ENCODE measurements around the gene RDH11. TPM values are rescaled to one million over a fixed set of nuclear protein-coding genes. Genes with fewer than 3 reads are reported as not detected.

RDH11 gene
- total RNA-seq, 2 experiments from 2014 or later = 13.6 to 14.2 TPM

DNA sequence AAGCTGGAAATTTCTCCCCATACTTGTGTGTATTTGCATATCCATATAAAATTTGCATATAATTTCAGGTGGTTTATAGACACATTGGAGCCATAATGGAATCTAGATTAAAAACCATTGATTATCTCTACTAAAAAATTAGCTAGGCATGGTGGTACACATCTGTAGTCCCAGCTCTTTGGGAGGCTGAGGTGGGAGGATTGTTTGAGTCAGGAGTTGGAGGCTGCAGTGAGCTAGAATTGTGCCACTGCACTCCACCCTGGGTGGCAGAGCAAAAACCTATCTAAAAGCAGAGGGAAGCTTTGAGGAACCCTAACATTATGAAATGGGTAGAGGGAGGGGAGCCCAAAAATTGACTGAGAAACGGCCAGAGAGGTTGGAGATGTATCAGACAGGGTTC, 2.6 kb upstream of the RDH11 start:
- Histone ChIP-seq H3K4me1 (ENCODE audit: insufficient read depth, low read length) (peaks cover 14% of the 10 kb centered on the region), H3K36me3 (ENCODE audit: insufficient read depth, low read length) (no peaks in the 10 kb centered on the region), H3K27ac (ENCODE audit: low read depth in 1 of 2, low read length in 2 of 2) (no peak overlapping the region), H3K9me3 (ENCODE audit: control insufficient read depth in 1 of 2, insufficient read depth in 1 of 2, low read length in 2 of 2) (no peaks in the 10 kb centered on the region), H3K4me3 (ENCODE audit: low read length) (no peak overlapping the region), H3K27me3 (ENCODE audit: control insufficient read depth in 1 of 2, insufficient read depth in 2 of 2, low read length in 2 of 2) (no peaks in the 10 kb centered on the region)
- no peaks in the 10 kb centered on the region for H3K27me3 Mint-ChIP-seq
- ATAC-seq (ENCODE audit: poor library complexity) (no peak), DNase-seq (no peak)
- CTCF ChIA-PET = interaction anchor here (1.1 kb wide), 1 partner anchor 98 kb away, joined by 3 read pairs; the partner anchor contains the start of gene PIGH
- peaks cover 13% of the 10 kb centered on the region for H3K4me1 Mint-ChIP-seq (ENCODE audit: low read depth)
- POLR2A ChIA-PET = interaction anchor here (1.0 kb wide), 1 partner anchor 79 kb away, joined by 3 read pairs; no protein-coding TSS in a partner anchor
- H3K27ac Mint-ChIP-seq = no peak overlapping the region
- TF ChIP-seq, protein P1, sequence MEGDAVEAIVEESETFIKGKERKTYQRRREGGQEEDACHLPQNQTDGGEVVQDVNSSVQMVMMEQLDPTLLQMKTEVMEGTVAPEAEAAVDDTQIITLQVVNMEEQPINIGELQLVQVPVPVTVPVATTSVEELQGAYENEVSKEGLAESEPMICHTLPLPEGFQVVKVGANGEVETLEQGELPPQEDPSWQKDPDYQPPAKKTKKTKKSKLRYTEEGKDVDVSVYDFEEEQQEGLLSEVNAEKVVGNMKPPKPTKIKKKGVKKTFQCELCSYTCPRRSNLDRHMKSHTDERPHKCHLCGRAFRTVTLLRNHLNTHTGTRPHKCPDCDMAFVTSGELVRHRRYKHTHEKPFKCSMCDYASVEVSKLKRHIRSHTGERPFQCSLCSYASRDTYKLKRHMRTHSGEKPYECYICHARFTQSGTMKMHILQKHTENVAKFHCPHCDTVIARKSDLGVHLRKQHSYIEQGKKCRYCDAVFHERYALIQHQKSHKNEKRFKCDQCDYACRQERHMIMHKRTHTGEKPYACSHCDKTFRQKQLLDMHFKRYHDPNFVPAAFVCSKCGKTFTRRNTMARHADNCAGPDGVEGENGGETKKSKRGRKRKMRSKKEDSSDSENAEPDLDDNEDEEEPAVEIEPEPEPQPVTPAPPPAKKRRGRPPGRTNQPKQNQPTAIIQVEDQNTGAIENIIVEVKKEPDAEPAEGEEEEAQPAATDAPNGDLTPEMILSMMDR (IDR thresholded peaks at IDR 0.05) = no peak
- no peak overlapping the region for H3K4me3 Mint-ChIP-seq
- H3K9me3 Mint-ChIP-seq = no peaks in the 10 kb centered on the region
- no peaks in the 10 kb centered on the region for H3K36me3 Mint-ChIP-seq (ENCODE audit: low read depth)
- intact Hi-C loops (cut with DNase I, micrococcal nuclease) = loop anchor here (5.0 to 10.0 kb wide), 4 partner anchors 96 to 1193 kb away; partner anchors contain the start of genes EIF2S1 (in 1 of the 2), GPHN (in 1 of the 2), PIGH (in 1 of the 2) and RAD51B (in 1 of the 2)

DNA sequence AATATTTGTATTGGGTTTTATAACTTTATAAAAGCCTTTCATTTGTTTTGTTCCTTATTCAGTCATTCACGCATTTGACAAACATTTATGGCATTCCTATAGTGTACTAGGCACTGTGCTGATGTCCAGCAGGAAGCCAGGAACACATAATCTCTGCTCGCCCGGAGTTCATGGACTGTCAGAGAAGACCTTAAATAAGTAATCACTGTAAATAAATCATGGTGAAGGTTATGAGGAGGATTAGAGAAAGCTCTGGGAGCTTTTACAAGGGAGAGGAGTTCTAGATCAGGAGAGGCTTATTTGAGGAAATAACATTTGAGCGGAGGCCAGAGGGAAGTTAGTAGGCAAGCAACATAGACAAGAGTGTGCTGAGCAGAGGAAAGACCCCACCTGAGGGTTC, 1.4 kb upstream of the RDH11 start:
- DNase-seq (no peak), ATAC-seq (ENCODE audit: poor library complexity) (no peak)
- Mint-ChIP-seq H3K9me3 (no peaks in the 10 kb centered on the region), H3K4me3 (no peak overlapping the region), H3K27ac (no peak overlapping the region), H3K27me3 (no peaks in the 10 kb centered on the region), H3K36me3 (ENCODE audit: low read depth) (peaks cover 6% of the 10 kb centered on the region), H3K4me1 (ENCODE audit: low read depth) (peaks cover 18% of the 10 kb centered on the region)
- no peaks in the 10 kb centered on the region for H3K9me3 ChIP-seq (ENCODE audit: control insufficient read depth in 1 of 2, insufficient read depth in 1 of 2, low read length in 2 of 2)
- no peak overlapping the region for H3K27ac ChIP-seq (ENCODE audit: low read depth in 1 of 2, low read length in 2 of 2)
- POLR2A ChIA-PET = interaction anchor here (1.0 kb wide), 1 partner anchor 78 kb away, joined by 3 read pairs; no protein-coding TSS in a partner anchor
- TF ChIP-seq, protein P1 (IDR thresholded peaks at IDR 0.05) = no peak
- H3K36me3 ChIP-seq (ENCODE audit: insufficient read depth, low read length) = peaks cover 5% of the 10 kb centered on the region
- H3K4me3 ChIP-seq (ENCODE audit: low read length) = no peak overlapping the region
- CTCF ChIA-PET = interaction anchor here (3.6 kb wide), 1 partner anchor 22 kb away, joined by 19 read pairs; the partner anchor contains the start of gene VTI1B
- H3K27me3 ChIP-seq (ENCODE audit: control insufficient read depth in 1 of 2, insufficient read depth in 2 of 2, low read length in 2 of 2) = no peaks in the 10 kb centered on the region
- intact Hi-C loops (cut with DNase I, micrococcal nuclease) = loop anchor here (2.0 to 10.0 kb wide), 5 partner anchors 78 to 1192 kb away; partner anchors contain the start of genes ARG2 (in 1 of the 2), EIF2S1 (in 1 of the 2), GPHN (in 1 of the 2) and PIGH (in 1 of the 2)
- H3K4me1 ChIP-seq (ENCODE audit: insufficient read depth, low read length) = peaks cover 14% of the 10 kb centered on the region

DNA sequence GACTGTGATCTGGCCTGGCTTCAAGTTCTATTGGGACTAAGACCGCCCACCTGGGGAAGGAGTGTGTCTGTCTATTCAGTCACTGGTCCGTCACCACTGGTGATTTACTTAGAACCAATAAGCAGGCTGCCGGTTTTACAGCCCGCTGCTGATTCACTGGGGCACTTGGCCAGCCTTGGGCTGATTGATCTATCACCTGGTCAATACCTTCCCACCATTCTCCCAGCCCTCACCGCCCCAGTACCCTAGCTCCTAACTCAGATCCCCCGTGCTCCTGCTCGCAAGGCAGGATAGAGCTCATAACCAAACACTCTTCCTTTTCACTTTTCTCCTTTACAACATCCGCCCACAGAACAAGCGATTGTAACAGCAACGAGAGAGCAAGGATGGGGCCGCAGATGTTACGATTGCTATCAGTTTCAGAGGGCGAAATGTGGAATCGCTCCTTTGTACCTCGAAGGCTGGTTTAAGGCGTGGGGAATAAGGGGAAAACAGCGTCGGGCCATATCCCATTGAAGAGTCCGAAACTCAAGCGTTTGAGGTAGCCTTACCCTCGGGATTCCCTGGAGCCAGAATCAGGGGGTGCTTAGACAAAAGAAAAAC, 672 bp downstream of the RDH11 start:
- Mint-ChIP-seq H3K27ac (peak overlapping the region; percentile 74), H3K9me3 (no peaks in the 10 kb centered on the region), H3K4me1 (ENCODE audit: low read depth) (peaks cover 27% of the 10 kb centered on the region), H3K4me3 (peak overlapping the region; percentile 88), H3K27me3 (no peaks in the 10 kb centered on the region), H3K36me3 (ENCODE audit: low read depth) (peaks cover 27% of the 10 kb centered on the region)
- ATAC-seq (ENCODE audit: poor library complexity) (peak; percentile 60), DNase-seq (peak; percentile 16 to 83 (median 43))
- peak overlapping the region; percentile 87 for H3K4me3 ChIP-seq (ENCODE audit: low read length)
- TF ChIP-seq, protein P1 (IDR thresholded peaks at IDR 0.05) = no peak
- H3K36me3 ChIP-seq (ENCODE audit: insufficient read depth, low read length) = peaks cover 25% of the 10 kb centered on the region
- H3K4me1 ChIP-seq (ENCODE audit: insufficient read depth, low read length) = peaks cover 14% of the 10 kb centered on the region
- H3K27ac ChIP-seq (ENCODE audit: low read depth in 1 of 2, low read length in 2 of 2) = peak overlapping the region; percentile 44 to 64
- POLR2A ChIA-PET = interaction anchor here (1.0 to 5.1 kb wide), 10 partner anchors 9 to 335 kb away, joined by 3 to 42 read pairs (median 6); partner anchors contain the start of genes ARG2, ATP6V1D, EIF2S1 and PIGH
- H3K9me3 ChIP-seq (ENCODE audit: control insufficient read depth in 1 of 2, insufficient read depth in 1 of 2, low read length in 2 of 2) = no peaks in the 10 kb centered on the region
- intact Hi-C loops (cut with DNase I, micrococcal nuclease) = loop anchor here (1.0 to 10.0 kb wide), 8 partner anchors 20 to 1190 kb away; partner anchors contain the start of genes PIGH (in 2 of the 2), VTI1B (in 2 of the 2), ARG2 (in 1 of the 2) and EIF2S1 (in 1 of the 2)
- CTCF ChIA-PET = interaction anchor here (0.6 to 5.3 kb wide), 7 partner anchors 10 to 1096 kb away, joined by 4 to 20 read pairs (median 6); partner anchors contain the start of genes ATP6V1D, EIF2S1, PIGH and VTI1B
- no peaks in the 10 kb centered on the region for H3K27me3 ChIP-seq (ENCODE audit: control insufficient read depth in 1 of 2, insufficient read depth in 2 of 2, low read length in 2 of 2)
